ENCODE data around the gene PPFIBP2.

DNA sequence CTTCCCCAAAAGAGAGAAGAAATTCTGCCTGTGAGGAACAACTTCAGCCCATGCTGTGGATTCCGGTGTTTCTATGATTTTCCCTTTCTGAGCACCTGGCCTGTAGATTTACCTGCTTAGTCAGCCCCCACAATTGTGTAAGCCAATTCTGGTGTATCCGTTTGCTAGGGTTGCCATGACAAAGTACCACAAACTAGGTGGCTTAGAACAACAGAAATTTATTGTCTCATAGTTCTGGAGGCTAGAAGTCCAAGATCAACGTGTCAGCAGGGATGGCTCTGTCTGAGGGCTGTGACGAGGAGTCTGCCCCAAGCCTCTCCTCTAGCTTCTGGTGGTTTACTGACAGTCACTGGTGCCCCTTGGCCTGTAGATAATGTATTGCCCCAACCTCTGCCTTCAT, 175.4 kb downstream of the PPFIBP2 start:
- TF ChIP-seq, protein P1, sequence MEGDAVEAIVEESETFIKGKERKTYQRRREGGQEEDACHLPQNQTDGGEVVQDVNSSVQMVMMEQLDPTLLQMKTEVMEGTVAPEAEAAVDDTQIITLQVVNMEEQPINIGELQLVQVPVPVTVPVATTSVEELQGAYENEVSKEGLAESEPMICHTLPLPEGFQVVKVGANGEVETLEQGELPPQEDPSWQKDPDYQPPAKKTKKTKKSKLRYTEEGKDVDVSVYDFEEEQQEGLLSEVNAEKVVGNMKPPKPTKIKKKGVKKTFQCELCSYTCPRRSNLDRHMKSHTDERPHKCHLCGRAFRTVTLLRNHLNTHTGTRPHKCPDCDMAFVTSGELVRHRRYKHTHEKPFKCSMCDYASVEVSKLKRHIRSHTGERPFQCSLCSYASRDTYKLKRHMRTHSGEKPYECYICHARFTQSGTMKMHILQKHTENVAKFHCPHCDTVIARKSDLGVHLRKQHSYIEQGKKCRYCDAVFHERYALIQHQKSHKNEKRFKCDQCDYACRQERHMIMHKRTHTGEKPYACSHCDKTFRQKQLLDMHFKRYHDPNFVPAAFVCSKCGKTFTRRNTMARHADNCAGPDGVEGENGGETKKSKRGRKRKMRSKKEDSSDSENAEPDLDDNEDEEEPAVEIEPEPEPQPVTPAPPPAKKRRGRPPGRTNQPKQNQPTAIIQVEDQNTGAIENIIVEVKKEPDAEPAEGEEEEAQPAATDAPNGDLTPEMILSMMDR (conservative IDR thresholded peaks at IDR 0.05; ENCODE audit: low read depth, low read length), result no peak
- TF ChIP-seq EZH2 (IDR thresholded peaks at IDR 0.05; ENCODE audit: borderline replicate concordance, low read depth, low read length, poor library complexity, severe bottlenecking), result no peak
